K562 (cell line): Measurements from ENCODE around the gene FAM136A. TPM values are rescaled to one million over a fixed set of nuclear protein-coding genes. Genes with fewer than 3 reads are reported as not detected.

ENCODE experiments used
- CHD2 ChIP-seq: IDR thresholded peaks from 2 replicates; pipeline ENCODE4 v1.6.1; 2011; ENCODE audit warnings: low read depth, low read length
- CTBP1 ChIP-seq: fragments of 450-650 bp; IDR thresholded peaks from 2 replicates; pipeline ENCODE4 v1.6.1; 2016; ENCODE audit warnings: borderline replicate concordance
- GTF2F1 ChIP-seq: IDR thresholded peaks from 2 replicates; pipeline ENCODE4 v1.6.1; 2011; ENCODE audit warnings: low read depth, low read length, improper control_type of control experiment
- HDAC2 ChIP-seq: fragments of 450-650 bp; IDR thresholded peaks from 2 replicates; pipeline ENCODE4 v1.6.1; 2016; ENCODE audit warnings: mild to moderate bottlenecking
- HMGN3 ChIP-seq: IDR thresholded peaks from 2 replicates; pipeline ENCODE4 v1.6.1; 2011; ENCODE audit warnings: borderline replicate concordance, low read depth, mild to moderate bottlenecking, mixed read lengths, low read length; ENCODE audit not compliant: insufficient read length; ENCODE audit errors: extremely low read depth
- HOMEZ ChIP-seq: fragments of 250-450 bp; sonication (Bioruptor Pico); IDR thresholded peaks from 2 replicates; pipeline ENCODE4 v1.4.0; 2020; ENCODE audit warnings: mild to moderate bottlenecking, moderate library complexity
- JUND ChIP-seq, 2 experiments: IDR thresholded peaks; 2 replicates in 1 of 2; 3 replicates in 1 of 2; pipeline ENCODE4 v1.6.1; 2011; ENCODE audit warnings: borderline replicate concordance in 2 of 2, low read depth in 2 of 2, low read length in 2 of 2, improper control_type of control experiment in 1 of 2, missing biosample characterization in 1 of 2, missing genetic modification characterization in 1 of 2, missing genetic modification reagents in 1 of 2
- KLF10 ChIP-seq: fragments of 250-450 bp; sonication (Bioruptor Pico); IDR thresholded peaks from 2 replicates; pipeline ENCODE4 v1.6.1; 2021; ENCODE audit warnings: matching md5 sums
- KLF13 ChIP-seq: fragments of 450-650 bp; IDR thresholded peaks from 2 replicates; pipeline ENCODE4 v1.6.1; 2016; ENCODE audit warnings: missing genetic modification characterization, low read depth, mild to moderate bottlenecking, missing compliant biosample characterization, moderate library complexity, borderline replicate concordance
- MAZ ChIP-seq, 2 experiments: fragments of 450-650 bp in 1 of 2; sonication (generic) in 1 of 2; formaldehyde crosslinking; IDR thresholded peaks in 1 of 2; conservative IDR thresholded peaks in 1 of 2; 2 replicates each; pipeline versions ENCODE4 v1.4.0 to v1.5.0; 2020; ENCODE audit warnings: mild to moderate bottlenecking in 1 of 2, missing genetic modification reagents in 1 of 2
- PHTF2 ChIP-seq: fragments of 250-450 bp; sonication (Bioruptor Pico); IDR thresholded peaks from 2 replicates; pipeline ENCODE4 v1.5.0; 2021; ENCODE audit warnings: mild to moderate bottlenecking
- RBM25 ChIP-seq: fragments of 200-400 bp; formaldehyde crosslinking; IDR thresholded peaks from 2 replicates; pipeline ENCODE4 v1.6.1; 2018; ENCODE audit warnings: low read length, low read depth, moderate library complexity; ENCODE audit not compliant: severe bottlenecking
- RCOR1 ChIP-seq, 2 experiments: IDR thresholded peaks; 2 replicates each; pipeline ENCODE4 v1.6.1; 2012; ENCODE audit warnings: low read depth in 2 of 2, low read length in 2 of 2, borderline replicate concordance in 1 of 2, improper control_type of control experiment in 1 of 2
- SMAD1 ChIP-seq: fragments of 150-350 bp; IDR thresholded peaks from 2 replicates; pipeline ENCODE4 v1.6.1; 2014; ENCODE audit warnings: low read length, low read depth; ENCODE audit not compliant: partially characterized antibody
- SMAD3 ChIP-seq: fragments of 450-650 bp; formaldehyde crosslinking; conservative IDR thresholded peaks from 2 replicates; pipeline ENCODE4 v1.4.0; 2020; ENCODE audit warnings: mild to moderate bottlenecking
- SRF ChIP-seq, 2 experiments: fragments of 250-450, 450-650 bp in 1 of 2; sonication (Bioruptor Pico) in 1 of 2; sonication (generic) in 1 of 2; formaldehyde crosslinking; IDR thresholded peaks; 2 replicates each; pipeline versions ENCODE4 v1.5.0 to v1.5.1; 2020 to 2022; ENCODE audit warnings: mild to moderate bottlenecking in 1 of 2, missing genetic modification reagents in 1 of 2
- XRCC5 ChIP-seq: fragments of 200-400 bp; formaldehyde crosslinking; IDR thresholded peaks from 2 replicates; pipeline ENCODE4 v1.6.1; 2017; ENCODE audit warnings: low read depth, mild to moderate bottlenecking, low read length
- ZBTB49 ChIP-seq: sonication (generic); formaldehyde crosslinking; IDR thresholded peaks from 2 replicates; pipeline ENCODE4 v1.8.0; 2022; ENCODE audit warnings: missing genetic modification reagents, mild to moderate bottlenecking, borderline replicate concordance
- ZC3H11A ChIP-seq: IDR thresholded peaks from 2 replicates; pipeline ENCODE4 v1.6.1; 2012; ENCODE audit warnings: low read depth, low read length, improper control_type of control experiment
- ZC3H8 ChIP-seq: fragments of 450-650 bp; IDR thresholded peaks from 2 replicates; pipeline ENCODE4 v1.6.1; 2017
- ZFX ChIP-seq: sonication (generic); formaldehyde crosslinking; IDR thresholded peaks from 2 replicates; pipeline ENCODE4 v1.8.0; 2022; ENCODE audit warnings: mild to moderate bottlenecking, missing genetic modification reagents, moderate library complexity
- ZNF124 ChIP-seq: sonication (generic); formaldehyde crosslinking; IDR thresholded peaks from 2 replicates; pipeline ENCODE4 v1.8.1; 2022; ENCODE audit warnings: missing genetic modification reagents
- ZNF324 ChIP-seq: fragments of 250-450 bp; sonication (Bioruptor Pico); IDR thresholded peaks from 2 replicates; pipeline ENCODE4 v1.4.0; 2020; ENCODE audit warnings: mild to moderate bottlenecking
- ZNF551 ChIP-seq: fragments of 250-450 bp; sonication (Bioruptor Pico); IDR thresholded peaks from 2 replicates; pipeline ENCODE4 v1.5.0; 2021; ENCODE audit warnings: mild to moderate bottlenecking, moderate library complexity
- ZNF76 ChIP-seq: fragments of 250-450 bp; sonication (Bioruptor Pico); IDR thresholded peaks from 2 replicates; pipeline ENCODE4 v1.4.0; 2020; ENCODE audit warnings: mild to moderate bottlenecking, moderate library complexity, borderline replicate concordance
- ZSCAN29 ChIP-seq: fragments of 450-650 bp; IDR thresholded peaks from 2 replicates; pipeline ENCODE4 v1.6.1; 2017
- ZZZ3 ChIP-seq: fragments of 450-650 bp; IDR thresholded peaks from 2 replicates; pipeline ENCODE4 v1.6.1; 2016; ENCODE audit warnings: antibody characterized with exemption, mild to moderate bottlenecking, moderate library complexity
- polyA plus RNA-seq, 8 experiments: library from polyadenylated mRNA; depleted of rRNA in 4 of 8; stranded (reverse) in 5 of 8; unstranded in 3 of 8; fragments of >200 nt; fragmentation: Nextera tagmentation in 2 of 8; fragmentation: Illumina TruSeq in 1 of 8; extraction: Ambion mirVana in 2 of 8; extraction: Trizol in 1 of 8; gene quantifications; 2 replicates each; pipeline versions ENCODE4 v1.2.1 to v1.2.3, GENCODE V29; 2011 to 2014; ENCODE audit warnings: inconsistent platforms in 1 of 8, missing spikeins in 1 of 8
- total RNA-seq, 7 experiments: library from RNA; depleted of rRNA in 6 of 7; stranded (reverse); fragments of >200 nt in 6 of 7; fragmentation: Illumina TruSeq in 2 of 7; extraction: Trizol in 2 of 7; gene quantifications; 2 replicates each; pipeline versions ENCODE4 v1.2.1 to v1.2.3, GENCODE V29; 2011 to 2021; ENCODE audit warnings: low replicate concordance in 1 of 7

The FAM136A gene
- total and polyA plus RNA-seq, 9 of the 15 experiments (the other 6 are each of a cell fraction or from before 2014, with no cell fraction given) = 89.0 to 151 (median 104) TPM

GRCh38 chr2:70248181-70248847 lies 53.6 kb downstream of the FAM136A start, which contains the start of gene TIA1 (continued):
- TF ChIP-seq ZNF324 (CRISPR knock-in tag) (no peak), ZNF76 (no peak), CHD2 (peak; percentile 59), ZC3H8 (no peak), XRCC5 (no peak), ZNF124 (CRISPR knock-in tag) (no peak), GTF2F1 (peak; percentile 57; the same call in 1 of the 2 replicates), ZSCAN29 (no peak), RCOR1 (IDR thresholded peaks at IDR 0.05; ENCODE audit: borderline replicate concordance in 1 of 2, low read depth in 2 of 2, low read length in 2 of 2) (0 out of 4 replicates have a peak, but pooled peaks of 1 of the 2 experiments have one; percentile 5), SMAD1 (peak; percentile 41), SMAD3 (no peak), HMGN3 (no peak), ZZZ3 (no peak), KLF13 (tag) (no peak), ZFX (CRISPR knock-in tag) (peak; percentile 93), ZNF551 (CRISPR knock-in tag) (no peak), CTBP1 (peak; percentile 32; the same call in 1 of the 2 replicates), JUND (IDR thresholded peaks at IDR 0.05; ENCODE audit: borderline replicate concordance, low read depth, low read length) (peak; percentile 31), JUND (tag; IDR thresholded peaks at IDR 0.05; ENCODE audit: borderline replicate concordance, low read depth, low read length) (no peak), MAZ (CRISPR knock-in tag; conservative IDR thresholded peaks at IDR 0.05 in 1 of 2, IDR thresholded peaks at IDR 0.05 in 1 of 2) (peak in 1 of 2 experiments; percentile 34; a peak in 2 of 4 replicates), PHTF2 (CRISPR knock-in tag) (no peak), SRF (CRISPR knock-in tag; IDR thresholded peaks at IDR 0.05) (no peak), RBM25 (no peak), KLF10 (CRISPR knock-in tag) (no peak), HDAC2 (no peak), ZBTB49 (CRISPR knock-in tag) (no peak), HOMEZ (CRISPR knock-in tag) (no peak), ZC3H11A (no peak)
